HEK293T (cell line): ENCODE results near the gene KDM3B.

Experiments
- CTCF ChIA-PET: fragments of 350-600 bp; formaldehyde crosslinking; extraction: SDS; loops from one replicate; lab custom pipeline; 2021; ENCODE audit warnings: antibody characterized with exemption, inconsistent platforms; lab: Yijun Ruan, JAX
- POLR2A ChIA-PET: fragments of 350-600 bp; formaldehyde crosslinking; extraction: SDS; loops from one replicate; lab custom pipeline; 2020; ENCODE audit warnings: antibody characterized with exemption, inconsistent platforms; lab: Yijun Ruan, JAX
- DNase-seq: peaks from one replicate; pipeline ENCODE4 v3.0.0; 2012; ENCODE audit warnings: mixed read lengths; ENCODE audit errors: extremely low spot score
- ARNT ChIP-seq: fragments of 450-650 bp; IDR thresholded peaks from 2 replicates; pipeline ENCODE4 v1.6.1; 2017; ENCODE audit warnings: mild to moderate bottlenecking
- BHLHE40 ChIP-seq: fragments of 450-650 bp; IDR thresholded peaks from 2 replicates; pipeline ENCODE4 v1.6.1; 2016; ENCODE audit warnings: mild to moderate bottlenecking, moderate library complexity, borderline replicate concordance
- CTBP1 ChIP-seq: fragments of 450-650 bp; IDR thresholded peaks from 2 replicates; pipeline ENCODE4 v1.6.1; 2016; ENCODE audit warnings: borderline replicate concordance
- ELF4 ChIP-seq: fragments of 450-650 bp; IDR thresholded peaks from 2 replicates; pipeline ENCODE4 v1.6.1; 2017; ENCODE audit warnings: antibody characterized with exemption
- FOXA1 ChIP-seq: fragments of 450-650 bp; IDR thresholded peaks from 2 replicates; pipeline ENCODE4 v1.6.1; 2016; ENCODE audit warnings: mild to moderate bottlenecking
- FOXK2 ChIP-seq: fragments of 450-650 bp; IDR thresholded peaks from 2 replicates; pipeline ENCODE4 v1.6.1; 2016; ENCODE audit warnings: mild to moderate bottlenecking
- FOXM1 ChIP-seq: fragments of 450-650 bp; IDR thresholded peaks from 2 replicates; pipeline ENCODE4 v1.6.1; 2017; ENCODE audit warnings: mild to moderate bottlenecking, borderline replicate concordance
- HDGF ChIP-seq: fragments of 450-650 bp; IDR thresholded peaks from 2 replicates; pipeline ENCODE4 v1.6.1; 2017; ENCODE audit warnings: antibody characterized with exemption, borderline replicate concordance
- L3MBTL2 ChIP-seq: fragments of 450-650 bp; conservative IDR thresholded peaks from 2 replicates; pipeline ENCODE4 v1.6.1; 2016; ENCODE audit warnings: mild to moderate bottlenecking
- LEF1 ChIP-seq: fragments of 450-650 bp; IDR thresholded peaks from 2 replicates; pipeline ENCODE4 v1.6.1; 2017; ENCODE audit warnings: mild to moderate bottlenecking, borderline replicate concordance
- NFRKB ChIP-seq: fragments of 450-650 bp; IDR thresholded peaks from 2 replicates; pipeline ENCODE4 v1.6.1; 2016; ENCODE audit warnings: mild to moderate bottlenecking, moderate library complexity
- PKNOX1 ChIP-seq: fragments of 450-650 bp; IDR thresholded peaks from 2 replicates; pipeline ENCODE4 v1.6.1; 2016
- SP1 ChIP-seq: fragments of 450-650 bp; IDR thresholded peaks from 2 replicates; pipeline ENCODE4 v1.6.1; 2017
- SUZ12 ChIP-seq: fragments of 450-650 bp; IDR thresholded peaks from 2 replicates; pipeline ENCODE4 v1.6.1; 2016; ENCODE audit warnings: mild to moderate bottlenecking
- TARDBP ChIP-seq: fragments of 450-650 bp; IDR thresholded peaks from 2 replicates; pipeline ENCODE4 v1.6.1; 2016
- ZNF384 ChIP-seq: fragments of 450-650 bp; IDR thresholded peaks from 2 replicates; pipeline ENCODE4 v1.6.1; 2016

KDM3B gene

GRCh38 chr5:138438724-138439476 lies 86.4 kb downstream of the KDM3B start, which contains the start of gene REEP2:
REEP2 (plus strand) TSS chr5:138439057; CDS start chr5:138439209, 152 bp downstream.
- POLR2A ChIA-PET: interaction anchor here (1.0 to 2.8 kb wide), 5 partner anchors 10 to 260 kb away, joined by 3 to 14 read pairs (median 3); partner anchors contain the start of genes ETF1, FAM53C and KIF20A
- peak; percentile 82 for DNase-seq
- CTCF ChIA-PET: interaction anchor here (1.0 to 2.1 kb wide), 4 partner anchors 11 to 87 kb away, joined by 4 to 13 read pairs (median 7); no protein-coding TSS in a partner anchor
- TF ChIP-seq ARNT (0 out of 2 replicates have a peak, but pooled peaks have one; percentile 12), CTBP1 (no peak)

DNA sequence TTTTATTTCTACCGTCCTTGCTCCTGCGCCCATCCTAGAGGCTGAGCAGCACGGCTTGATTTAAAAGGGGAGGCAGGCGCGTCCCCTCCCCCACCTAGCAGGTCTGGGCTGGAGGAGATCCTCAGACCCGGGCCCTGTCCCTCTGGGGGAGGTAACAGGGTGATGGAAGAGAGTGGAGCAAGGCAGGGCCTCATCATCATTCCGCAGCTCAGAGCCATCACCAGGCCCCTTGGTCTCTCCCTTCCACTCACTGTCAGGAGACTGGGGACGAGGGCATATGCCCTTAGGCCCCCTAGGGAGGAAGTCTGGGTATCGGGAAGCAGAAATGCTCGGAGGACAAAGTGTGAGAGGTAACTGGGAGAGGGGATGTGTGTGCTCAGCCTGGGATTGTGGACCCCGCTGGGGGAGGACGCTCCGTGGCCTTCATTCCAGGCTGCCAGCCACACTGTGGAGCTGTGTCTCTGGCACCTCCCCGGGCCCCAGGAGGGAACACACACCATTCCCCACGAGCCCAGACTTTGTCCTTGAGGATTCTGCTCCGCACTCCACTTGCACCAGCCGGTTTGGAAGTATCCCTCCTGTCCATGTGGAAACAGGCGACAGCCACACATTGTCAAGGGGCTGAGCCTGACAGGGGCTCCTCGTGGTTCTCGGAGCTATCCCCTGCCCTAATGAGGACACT lies 87.1 kb downstream of the KDM3B start:
- TF ChIP-seq FOXA1 (no peak), SUZ12 (no peak), FOXM1 (no peak), TARDBP (no peak)
- CTCF ChIA-PET: interaction anchor here (2.0 to 2.1 kb wide), 2 partner anchors 10 to 64 kb away, joined by 10 to 13 read pairs; no protein-coding TSS in a partner anchor
- POLR2A ChIA-PET: interaction anchor here (1.1 to 2.8 kb wide), 3 partner anchors 10 to 104 kb away, joined by 3 to 14 read pairs (median 3); partner anchors contain the start of genes ETF1 and FAM53C
- DNase-seq: no peak

GRCh38 chr5:138440159-138441073 lies 87.9 kb downstream of the KDM3B start:
- no peak for DNase-seq
- no peak for TF ChIP-seq FOXA1
- no peak for TF ChIP-seq CTBP1
- no peak for TF ChIP-seq ARNT
- no peak for TF ChIP-seq ELF4
- TF ChIP-seq FOXM1: no peak
- TF ChIP-seq HDGF: no peak
- TF ChIP-seq SUZ12: no peak
- TF ChIP-seq ZNF384: no peak
- TF ChIP-seq BHLHE40: no peak
- no peak for TF ChIP-seq NFRKB
- TF ChIP-seq L3MBTL2: no peak
- no peak for TF ChIP-seq LEF1
- TF ChIP-seq FOXK2: no peak
- TF ChIP-seq PKNOX1: no peak
- TF ChIP-seq SP1: no peak
- TF ChIP-seq TARDBP: no peak
- CTCF ChIA-PET: no interaction called here
- POLR2A ChIA-PET: interaction anchor here (2.8 kb wide), 1 partner anchor 9 kb away, joined by 14 read pairs; no protein-coding TSS in a partner anchor

DNA sequence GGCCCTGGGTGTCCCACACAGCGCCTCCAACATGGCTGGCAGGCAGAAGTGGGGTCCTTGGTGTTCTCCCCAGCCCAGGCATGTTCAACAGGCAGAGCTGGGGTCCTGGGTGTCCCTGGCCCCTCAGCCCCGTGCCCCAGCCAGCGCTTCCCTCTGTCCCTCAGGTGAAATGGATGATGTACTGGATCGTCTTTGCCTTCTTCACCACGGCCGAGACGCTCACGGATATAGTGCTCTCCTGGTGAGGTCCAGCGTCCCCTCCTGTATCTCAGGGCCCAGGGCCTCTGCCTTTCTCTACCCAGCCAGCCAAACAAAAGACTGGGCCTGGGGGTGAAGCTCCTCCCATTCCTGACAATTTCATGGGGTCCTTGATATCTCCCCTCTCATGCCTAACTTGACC lies 88.7 kb downstream of the KDM3B start:
- ChIA-PET POLR2A (no interaction called here), CTCF (no interaction called here)
- TF ChIP-seq ZNF384 (no peak), L3MBTL2 (no peak), FOXM1 (no peak), FOXA1 (no peak), PKNOX1 (no peak), TARDBP (no peak), HDGF (no peak), ELF4 (no peak)
- no peak for DNase-seq

DNA sequence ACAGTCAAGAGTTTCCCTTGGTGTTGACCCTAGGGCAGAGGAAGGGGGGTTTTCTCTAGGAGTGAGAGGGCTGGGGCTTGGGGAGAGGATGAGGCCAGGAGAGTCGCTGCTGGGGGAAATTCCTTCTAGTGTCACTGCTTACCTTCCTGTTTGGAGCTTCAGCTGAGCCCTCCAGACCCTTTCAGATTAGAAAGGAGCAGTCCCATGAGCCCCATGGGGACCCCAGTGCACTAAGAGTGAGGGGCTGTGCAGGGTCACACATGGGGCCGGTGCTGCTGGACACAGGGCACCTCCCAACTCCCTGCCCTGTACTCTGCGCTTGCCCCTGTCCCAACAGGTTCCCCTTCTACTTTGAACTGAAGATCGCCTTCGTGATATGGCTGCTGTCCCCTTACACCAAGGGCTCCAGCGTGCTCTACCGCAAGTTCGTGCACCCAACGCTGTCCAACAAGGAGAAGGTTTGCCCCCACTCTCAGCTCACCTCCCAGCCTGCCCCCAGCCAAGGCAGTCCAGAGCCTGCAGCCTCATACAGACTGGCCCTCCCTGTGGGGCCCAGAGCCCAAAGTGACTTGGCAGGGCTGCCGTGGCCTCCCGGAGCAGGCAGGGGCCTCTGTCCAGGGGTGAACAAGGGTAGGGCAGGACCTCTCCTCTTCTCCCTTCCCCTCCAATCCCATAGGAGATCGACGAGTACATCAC lies 91.7 kb downstream of the KDM3B start:
- POLR2A ChIA-PET: interaction anchor here (0.6 to 0.9 kb wide), 2 partner anchors 141 to 230 kb away, joined by 3 read pairs; no protein-coding TSS in a partner anchor
- CTCF ChIA-PET: interaction anchor here (0.7 kb wide), 1 partner anchor 59 kb away, joined by 3 read pairs; no protein-coding TSS in a partner anchor
- TF ChIP-seq NFRKB: no peak
- TF ChIP-seq SUZ12: no peak
- no peak for TF ChIP-seq ARNT
- no peak for TF ChIP-seq FOXA1
- no peak for TF ChIP-seq LEF1
- TF ChIP-seq TARDBP: no peak
- TF ChIP-seq BHLHE40: no peak
- no peak for TF ChIP-seq SP1
- no peak for TF ChIP-seq PKNOX1
- TF ChIP-seq CTBP1: no peak
- TF ChIP-seq ELF4: no peak
- no peak for TF ChIP-seq ZNF384
- TF ChIP-seq FOXM1: no peak
- no peak for TF ChIP-seq HDGF
- no peak for TF ChIP-seq L3MBTL2
- no peak for DNase-seq
